Prostate gland (tissue), 2 donors: ENCODE results near the gene LEPR.

Experiments used
- POLR2A ChIP-seq: fragments of 450-650 bp; IDR thresholded peaks from one replicate; pipeline ENCODE4 v1.6.1; 2016; ENCODE audit warnings: antibody characterized with exemption, mild to moderate bottlenecking
- TF ChIP-seq, protein P1 (sequence below), 4 experiments: fragments of 200-600 bp in 2 of 4; fragments of 450-650 bp in 2 of 4; sonication (generic) in 2 of 4; IDR thresholded peaks; 1 replicate in 3 of 4; 2 replicates in 1 of 4; pipeline ENCODE4 v1.5.1; 2016 to 2019; ENCODE audit warnings: antibody characterized with exemption in 4 of 4, mild to moderate bottlenecking in 2 of 4, moderate library complexity in 2 of 4

- TF ChIP-seq, protein P1, sequence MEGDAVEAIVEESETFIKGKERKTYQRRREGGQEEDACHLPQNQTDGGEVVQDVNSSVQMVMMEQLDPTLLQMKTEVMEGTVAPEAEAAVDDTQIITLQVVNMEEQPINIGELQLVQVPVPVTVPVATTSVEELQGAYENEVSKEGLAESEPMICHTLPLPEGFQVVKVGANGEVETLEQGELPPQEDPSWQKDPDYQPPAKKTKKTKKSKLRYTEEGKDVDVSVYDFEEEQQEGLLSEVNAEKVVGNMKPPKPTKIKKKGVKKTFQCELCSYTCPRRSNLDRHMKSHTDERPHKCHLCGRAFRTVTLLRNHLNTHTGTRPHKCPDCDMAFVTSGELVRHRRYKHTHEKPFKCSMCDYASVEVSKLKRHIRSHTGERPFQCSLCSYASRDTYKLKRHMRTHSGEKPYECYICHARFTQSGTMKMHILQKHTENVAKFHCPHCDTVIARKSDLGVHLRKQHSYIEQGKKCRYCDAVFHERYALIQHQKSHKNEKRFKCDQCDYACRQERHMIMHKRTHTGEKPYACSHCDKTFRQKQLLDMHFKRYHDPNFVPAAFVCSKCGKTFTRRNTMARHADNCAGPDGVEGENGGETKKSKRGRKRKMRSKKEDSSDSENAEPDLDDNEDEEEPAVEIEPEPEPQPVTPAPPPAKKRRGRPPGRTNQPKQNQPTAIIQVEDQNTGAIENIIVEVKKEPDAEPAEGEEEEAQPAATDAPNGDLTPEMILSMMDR (IDR thresholded peaks at IDR 0.05) = no peak
- TF ChIP-seq POLR2A = no peak
Observed at GRCh38 chr1:65409816-65410326, 10.6 kb upstream of the LEPR start.
